Activated T-helper 1 cell treated with anti-CD3 and anti-CD28 coated beads, Interleukin-12 subunit alpha, Interleukin-12 subunit beta, Interleukin-2, Interleukin-4 antibody, amounts not matched to agents 30 ng/mL and 10 ng/mL and 1 ng/mL, durations not matched to agents 14 hours and 24 hours and 36 hours (primary cell): ENCODE results near the gene PIGT. TPM values are rescaled to one million over a fixed set of nuclear protein-coding genes. Genes with fewer than 3 reads are reported as not detected.
A peak's percentile ranks its signal among the peaks of the same experiment; 100 is the strongest.

Experiments used
- DNase-seq: peaks from one replicate; pipeline ENCODE4 v3.0.0; 2021; ENCODE audit warnings: low spot score
- H3K27ac Mint-ChIP-seq: one replicate; pipeline ENCODE4 v1.8.0; 2021; ENCODE audit warnings: mild to moderate bottlenecking, mixed read lengths
- H3K27me3 Mint-ChIP-seq: one replicate; pipeline ENCODE4 v1.8.0; 2022; ENCODE audit warnings: mild to moderate bottlenecking, moderate library complexity, mixed read lengths; ENCODE audit not compliant: insufficient read depth
- H3K36me3 Mint-ChIP-seq: one replicate; pipeline ENCODE4 v1.8.0; 2021; ENCODE audit warnings: low read depth, mixed read lengths
- H3K4me1 Mint-ChIP-seq: one replicate; pipeline ENCODE4 v1.8.0; 2021; ENCODE audit warnings: low read depth, mixed read lengths
- H3K4me3 Mint-ChIP-seq: one replicate; pipeline ENCODE4 v1.8.0; 2021; ENCODE audit warnings: mild to moderate bottlenecking, moderate library complexity, mixed read lengths
- H3K9me3 Mint-ChIP-seq: one replicate; pipeline ENCODE4 v1.8.0; 2021; ENCODE audit warnings: mixed read lengths
- intact Hi-C: fragments of 100-400 bp; cut with micrococcal nuclease; formaldehyde crosslinking; loops from one replicate; pipeline ENCODE4 v1.15.1; 2024
- total RNA-seq: library from RNA; stranded (reverse); gene quantifications from 2 replicates; pipeline ENCODE4 v1.2.3, GENCODE V29; 2022

PIGT gene
- total RNA-seq, 1 donor from 2014 or later = 90.6 TPM

- H3K27ac Mint-ChIP-seq = no peak overlapping the region
- H3K4me1 Mint-ChIP-seq = peaks cover 36% of the 10 kb centered on the region
- intact Hi-C loops = no loop called here
- no peaks in the 10 kb centered on the region for H3K9me3 Mint-ChIP-seq
- peaks cover 35% of the 10 kb centered on the region for H3K36me3 Mint-ChIP-seq
- no peak overlapping the region for H3K4me3 Mint-ChIP-seq
- no peaks in the 10 kb centered on the region for H3K27me3 Mint-ChIP-seq
- DNase-seq = no peak
Observed at GRCh38 chr20:45420125-45420524, 4.2 kb downstream of the PIGT start.

DNA sequence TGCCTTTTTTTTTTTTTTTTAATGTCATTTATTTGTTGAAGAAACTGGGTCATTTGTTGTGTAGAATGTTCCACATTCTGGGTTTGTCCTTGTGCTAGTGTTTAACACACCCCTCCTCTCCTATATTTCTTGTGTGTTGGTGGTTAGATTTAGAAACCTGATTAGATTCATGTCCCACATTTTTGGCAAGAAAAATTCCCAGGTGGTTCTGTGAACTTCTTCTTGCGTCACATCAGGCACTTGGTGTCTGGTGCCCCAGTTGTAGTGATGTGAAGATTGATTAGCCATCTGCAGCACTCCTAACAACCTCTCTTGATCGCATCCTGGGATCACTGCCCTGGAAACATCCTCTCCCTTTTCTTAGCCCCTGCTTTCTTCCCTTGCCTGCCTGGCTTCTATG is 7.8 kb downstream of the PIGT start:
- no peak for DNase-seq
- H3K9me3 Mint-ChIP-seq = no peaks in the 10 kb centered on the region
- no peak overlapping the region for H3K4me3 Mint-ChIP-seq
- peaks cover 6% of the 10 kb centered on the region for H3K4me1 Mint-ChIP-seq
- intact Hi-C loops = no loop called here
- H3K27me3 Mint-ChIP-seq = no peaks in the 10 kb centered on the region
- H3K36me3 Mint-ChIP-seq = peaks cover 34% of the 10 kb centered on the region
- peak overlapping the region; percentile 62 for H3K27ac Mint-ChIP-seq

- H3K27ac Mint-ChIP-seq = no peak overlapping the region
- H3K4me1 Mint-ChIP-seq = no peaks in the 10 kb centered on the region
- no peak overlapping the region for H3K4me3 Mint-ChIP-seq
- H3K9me3 Mint-ChIP-seq = no peaks in the 10 kb centered on the region
- H3K36me3 Mint-ChIP-seq = peaks cover 23% of the 10 kb centered on the region
- intact Hi-C loops = no loop called here
- DNase-seq = no peak
- H3K27me3 Mint-ChIP-seq = no peaks in the 10 kb centered on the region
Observed at GRCh38 chr20:45425561-45425960, 9.6 kb downstream of the PIGT start.

DNA sequence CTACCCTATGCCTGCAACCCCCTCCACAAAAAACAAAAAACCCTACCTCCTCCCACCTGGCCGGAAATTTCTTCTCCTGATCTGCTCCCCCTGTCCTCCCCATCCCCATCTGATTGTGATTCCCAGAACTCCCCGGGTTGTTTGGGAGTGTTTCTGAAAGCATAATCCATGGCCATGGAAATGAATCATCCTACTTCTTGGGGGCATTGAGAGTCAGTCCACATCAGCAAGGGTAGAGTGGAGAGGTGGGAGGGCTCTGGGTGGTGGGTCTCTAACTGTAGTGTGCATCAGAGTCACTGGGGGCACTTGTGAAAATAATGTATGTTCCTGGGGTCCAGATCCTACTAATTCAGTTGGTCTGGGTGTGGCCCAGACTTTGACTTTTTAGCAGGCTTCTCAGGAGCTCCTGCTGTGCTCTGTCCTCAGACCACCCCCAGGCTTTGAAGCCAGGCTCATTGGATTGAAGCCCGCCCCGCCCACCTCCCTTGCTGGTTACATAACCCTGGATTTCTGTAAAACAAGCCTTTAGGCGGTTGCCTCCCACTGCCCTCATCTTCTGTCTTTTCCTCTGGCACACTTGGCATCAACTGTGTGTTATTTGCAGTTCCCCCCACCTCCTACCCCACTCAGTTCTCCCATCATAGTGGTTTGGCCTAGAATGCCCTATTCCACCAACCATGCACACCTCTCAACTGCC is 10.5 kb downstream of the PIGT start:
- intact Hi-C loops = no loop called here
- Mint-ChIP-seq H3K27ac (no peak overlapping the region), H3K4me3 (no peak overlapping the region), H3K9me3 (no peaks in the 10 kb centered on the region), H3K4me1 (no peaks in the 10 kb centered on the region), H3K36me3 (peaks cover 22% of the 10 kb centered on the region), H3K27me3 (no peaks in the 10 kb centered on the region)
- no peak for DNase-seq

DNA sequence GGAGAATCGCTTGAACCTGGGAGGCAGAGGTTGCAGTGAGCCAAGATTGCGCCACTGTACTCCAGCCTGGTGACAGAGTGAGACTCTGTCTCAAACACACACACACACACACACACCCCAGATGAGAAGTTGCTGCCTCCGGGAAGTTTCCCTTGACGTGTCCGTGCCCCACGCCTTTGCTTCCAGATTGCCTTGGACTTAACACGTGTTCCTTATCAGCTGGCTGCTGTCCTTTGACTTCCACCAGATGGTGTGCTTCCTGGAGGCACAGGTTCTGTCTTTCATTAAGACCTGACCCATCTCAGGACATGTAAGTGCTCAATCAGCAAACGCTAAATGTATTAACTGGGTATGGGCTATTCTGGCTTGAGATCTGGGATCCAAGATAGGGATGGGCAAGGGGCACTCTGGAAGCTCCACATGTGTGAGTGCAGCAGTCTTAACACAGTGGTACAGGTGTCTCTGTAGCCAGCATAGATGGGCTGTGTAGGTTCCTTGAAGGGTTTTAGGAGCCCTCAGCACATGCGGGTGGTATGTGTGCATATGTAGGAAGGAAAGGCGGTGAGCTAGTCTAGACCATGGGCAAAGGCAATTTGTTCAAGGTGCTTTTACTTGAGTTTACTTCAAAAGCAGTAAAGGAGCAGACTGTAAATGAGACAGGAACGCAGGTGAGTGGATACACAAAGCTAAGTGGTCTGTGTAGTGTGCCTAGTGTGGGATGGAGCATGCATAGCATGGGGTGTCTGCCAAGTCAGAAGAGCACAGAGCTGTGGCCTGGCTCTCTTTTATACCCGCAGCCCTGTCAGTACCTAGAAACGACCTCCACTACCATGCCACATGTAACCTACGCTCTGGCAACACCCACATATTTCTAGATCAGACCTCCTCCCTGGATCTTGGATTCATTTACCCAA is 11.6 kb downstream of the PIGT start:
- H3K27ac Mint-ChIP-seq = no peak overlapping the region
- no peaks in the 10 kb centered on the region for H3K27me3 Mint-ChIP-seq
- no peaks in the 10 kb centered on the region for H3K9me3 Mint-ChIP-seq
- no peak overlapping the region for H3K4me3 Mint-ChIP-seq
- H3K36me3 Mint-ChIP-seq = peaks cover 24% of the 10 kb centered on the region
- H3K4me1 Mint-ChIP-seq = peaks cover 7% of the 10 kb centered on the region
- intact Hi-C loops = no loop called here
- DNase-seq = no peak

GRCh38 chr20:45429618-45430017 is 13.7 kb downstream of the PIGT start:
- no peak for DNase-seq
- Mint-ChIP-seq H3K9me3 (no peaks in the 10 kb centered on the region), H3K4me1 (peaks cover 20% of the 10 kb centered on the region), H3K27ac (no peak overlapping the region), H3K4me3 (no peak overlapping the region), H3K36me3 (peaks cover 27% of the 10 kb centered on the region), H3K27me3 (no peaks in the 10 kb centered on the region)
- intact Hi-C loops = no loop called here

- Mint-ChIP-seq H3K27ac (no peak overlapping the region), H3K4me1 (peaks cover 34% of the 10 kb centered on the region), H3K27me3 (no peaks in the 10 kb centered on the region), H3K4me3 (no peak overlapping the region), H3K36me3 (peaks cover 22% of the 10 kb centered on the region), H3K9me3 (no peaks in the 10 kb centered on the region)
- DNase-seq = no peak
- intact Hi-C loops = no loop called here
Observed at GRCh38 chr20:45432294-45432693, 16.4 kb downstream of the PIGT start.

GRCh38 chr20:45433316-45433715 is 17.4 kb downstream of the PIGT start:
- no peaks in the 10 kb centered on the region for H3K9me3 Mint-ChIP-seq
- intact Hi-C loops = no loop called here
- no peak overlapping the region for H3K4me3 Mint-ChIP-seq
- H3K36me3 Mint-ChIP-seq = peaks cover 22% of the 10 kb centered on the region
- H3K4me1 Mint-ChIP-seq = peaks cover 34% of the 10 kb centered on the region
- H3K27ac Mint-ChIP-seq = no peak overlapping the region
- DNase-seq = no peak
- H3K27me3 Mint-ChIP-seq = no peaks in the 10 kb centered on the region

- DNase-seq = no peak
- intact Hi-C loops = no loop called here
- Mint-ChIP-seq H3K4me3 (no peak overlapping the region), H3K27me3 (no peaks in the 10 kb centered on the region), H3K9me3 (no peaks in the 10 kb centered on the region), H3K4me1 (peaks cover 34% of the 10 kb centered on the region), H3K36me3 (peaks cover 22% of the 10 kb centered on the region), H3K27ac (no peak overlapping the region)
Observed at GRCh38 chr20:45433976-45434375, 18.0 kb downstream of the PIGT start.

GRCh38 chr20:45436732-45437485 is 21.0 kb downstream of the PIGT start:
- intact Hi-C loops = loop anchor here (1.0 kb wide), 4 partner anchors 21 to 118 kb away; partner anchors contain the start of genes PIGT and SYS1
- DNase-seq = peak; percentile 78
- peak overlapping the region; percentile 69 for H3K4me3 Mint-ChIP-seq
- H3K36me3 Mint-ChIP-seq = peaks cover 18% of the 10 kb centered on the region
- peaks cover 33% of the 10 kb centered on the region for H3K4me1 Mint-ChIP-seq
- H3K27ac Mint-ChIP-seq = no peak overlapping the region
- H3K27me3 Mint-ChIP-seq = no peaks in the 10 kb centered on the region
- no peaks in the 10 kb centered on the region for H3K9me3 Mint-ChIP-seq

GRCh38 chr20:45440424-45440823 is 24.5 kb downstream of the PIGT start:
- Mint-ChIP-seq H3K9me3 (no peaks in the 10 kb centered on the region), H3K4me1 (peaks cover 34% of the 10 kb centered on the region), H3K36me3 (peaks cover 3% of the 10 kb centered on the region), H3K4me3 (no peak overlapping the region), H3K27me3 (peaks cover 8% of the 10 kb centered on the region), H3K27ac (no peak overlapping the region)
- intact Hi-C loops = no loop called here
- no peak for DNase-seq

DNA sequence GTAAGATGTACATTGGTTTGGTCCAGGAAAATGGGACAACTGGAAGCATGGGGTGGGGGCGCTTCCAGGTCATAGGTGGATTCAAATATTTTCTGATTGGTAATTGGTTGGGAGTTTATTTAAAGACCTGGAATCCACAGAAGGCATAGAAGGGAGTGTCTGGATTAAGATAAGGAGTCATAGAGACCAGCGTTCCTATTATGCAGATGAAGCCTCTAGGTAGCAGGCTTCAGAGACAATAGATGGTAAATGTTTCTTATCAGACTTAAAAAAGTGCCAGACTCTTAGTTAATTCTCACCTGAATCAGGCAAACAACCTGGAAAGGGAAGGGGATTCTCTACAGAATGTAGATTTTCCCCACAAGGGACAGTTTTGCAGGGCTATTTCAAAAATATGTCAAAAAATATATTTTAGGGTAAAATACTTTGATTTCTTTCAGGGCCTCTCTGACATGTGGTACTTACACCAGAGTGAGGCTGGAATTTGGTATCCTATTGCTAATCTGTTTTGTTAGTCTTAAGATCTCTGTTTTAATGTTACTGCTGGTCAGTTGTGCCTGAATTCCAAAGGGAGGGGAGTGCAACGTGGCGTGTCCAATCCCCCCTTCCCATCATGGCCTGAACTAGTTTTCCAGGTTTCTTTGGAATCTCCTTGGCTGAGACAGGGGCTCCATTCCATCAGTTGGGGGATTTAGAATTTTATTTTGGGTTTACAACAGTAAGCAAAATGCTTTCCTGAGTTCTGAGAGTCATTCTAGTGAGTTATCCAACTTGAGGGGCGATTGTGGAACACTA is 25.1 kb downstream of the PIGT start:
- H3K4me3 Mint-ChIP-seq = no peak overlapping the region
- peaks cover 11% of the 10 kb centered on the region for H3K27me3 Mint-ChIP-seq
- peaks cover 38% of the 10 kb centered on the region for H3K4me1 Mint-ChIP-seq
- no peak for DNase-seq
- intact Hi-C loops = no loop called here
- H3K9me3 Mint-ChIP-seq = no peaks in the 10 kb centered on the region
- H3K36me3 Mint-ChIP-seq = peaks cover 2% of the 10 kb centered on the region
- no peak overlapping the region for H3K27ac Mint-ChIP-seq
